Prostate gland (tissue), 2 donors: Measurements from ENCODE around the gene INKA1. TPM values are rescaled to one million over a fixed set of nuclear protein-coding genes. Genes with fewer than 3 reads are reported as not detected.

Experiments used
- DNase-seq: peaks from one replicate; pipeline ENCODE4 v3.0.0-alpha.2; 2019; ENCODE audit warnings: low spot score
- H3K27ac ChIP-seq, 2 donors: fragments of 200-600 bp; sonication (generic); 2 replicates each; pipeline ENCODE4 v1.5.1; 2017 to 2019
- H3K27me3 ChIP-seq: fragments of 200-600 bp; sonication (generic); replicated peaks from 2 replicates; pipeline ENCODE4 v1.5.1; 2019; ENCODE audit not compliant: insufficient read depth
- H3K36me3 ChIP-seq, 2 donors: fragments of 200-600 bp; sonication (generic); 1 replicate in 1 of 2; 2 replicates in 1 of 2; pipeline versions ENCODE4 v1.5.1 to v1.8.1; 2017 to 2019
- H3K4me1 ChIP-seq: fragments of 200-600 bp; sonication (generic); replicated peaks from 2 replicates; pipeline ENCODE4 v1.5.1; 2019
- H3K4me3 ChIP-seq, 2 donors: fragments of 200-600 bp; sonication (generic); 2 replicates each; pipeline ENCODE4 v1.5.1; 2017 to 2019
- H3K9me3 ChIP-seq: fragments of 200-600 bp; sonication (generic); 2 replicates; pipeline ENCODE4 v1.5.1; 2017
- CTCF ChIP-seq, 4 experiments: fragments of 200-600 bp in 2 of 4; fragments of 450-650 bp in 2 of 4; sonication (generic) in 2 of 4; IDR thresholded peaks; 1 replicate in 3 of 4; 2 replicates in 1 of 4; pipeline ENCODE4 v1.5.1; 2016 to 2019; ENCODE audit warnings: antibody characterized with exemption in 4 of 4, mild to moderate bottlenecking in 2 of 4, moderate library complexity in 2 of 4
- POLR2A ChIP-seq: fragments of 450-650 bp; IDR thresholded peaks from one replicate; pipeline ENCODE4 v1.6.1; 2016; ENCODE audit warnings: antibody characterized with exemption, mild to moderate bottlenecking
- POLR2AphosphoS5 ChIP-seq: sonication (generic); formaldehyde crosslinking; IDR thresholded peaks from one replicate; pipeline ENCODE4 v1.6.1; 2017; ENCODE audit warnings: antibody characterized with exemption
- WGBS: methylation state at CpG from one replicate; pipeline ENCODE4 v1.1.5; 2018; 5-methylcytosine and 5-hydroxymethylcytosine counted together
- intact Hi-C: fragments of 100-400 bp; cut with DNase I; formaldehyde crosslinking; loops from one replicate; pipeline ENCODE4 v1.14.2; 2022
- total RNA-seq, 2 donors: library from RNA; depleted of rRNA; stranded (reverse); fragments of >200 nt; gene quantifications; one replicate each; pipeline ENCODE4 v1.1.0, GENCODE V29; 2016

The INKA1 gene
- total RNA-seq, 2 donors from 2014 or later: 4.0 to 8.1 TPM

GRCh38 chr3:49792371-49793150, 10.5 kb upstream of the INKA1 start:
- no peaks in the 10 kb centered on the region for H3K9me3 ChIP-seq
- TF ChIP-seq POLR2A (no peak), CTCF (IDR thresholded peaks at IDR 0.05) (no peak), POLR2AphosphoS5 (no peak)
- H3K27me3 ChIP-seq: no peaks in the 10 kb centered on the region
- 92% methylated on average over 10 of the region's 10 CpGs for WGBS
- H3K4me1 ChIP-seq: no peaks in the 10 kb centered on the region
- intact Hi-C loops: no loop called here
- H3K27ac ChIP-seq: no peak overlapping the region
- DNase-seq: no peak
- no peak overlapping the region for H3K4me3 ChIP-seq
- H3K36me3 ChIP-seq: no peaks in the 10 kb centered on the region

- intact Hi-C loops: no loop called here
- TF ChIP-seq POLR2A: no peak
- TF ChIP-seq CTCF (IDR thresholded peaks at IDR 0.05): no peak
- no peak for TF ChIP-seq POLR2AphosphoS5
- Histone ChIP-seq H3K36me3 (no peaks in the 10 kb centered on the region), H3K27ac (no peak overlapping the region), H3K4me3 (no peak overlapping the region), H3K9me3 (no peaks in the 10 kb centered on the region), H3K4me1 (no peaks in the 10 kb centered on the region), H3K27me3 (no peaks in the 10 kb centered on the region)
- no peak for DNase-seq
- 98% methylated on average over 13 of the region's 13 CpGs for WGBS
Measured at GRCh38 chr3:49793486-49794085, 9.5 kb upstream of the INKA1 start.

- H3K4me3 ChIP-seq: no peak overlapping the region
Measured at GRCh38 chr3:49794431-49794830, 8.6 kb upstream of the INKA1 start.

GRCh38 chr3:49794926-49795905, 7.8 kb upstream of the INKA1 start:
- H3K4me1 ChIP-seq: no peaks in the 10 kb centered on the region
- no peak overlapping the region for H3K27ac ChIP-seq
- H3K4me3 ChIP-seq: no peak overlapping the region
- no peaks in the 10 kb centered on the region for H3K27me3 ChIP-seq
- intact Hi-C loops: no loop called here
- no peak for DNase-seq
- TF ChIP-seq CTCF (IDR thresholded peaks at IDR 0.05) (no peak), POLR2AphosphoS5 (no peak), POLR2A (no peak)
- no peaks in the 10 kb centered on the region for H3K9me3 ChIP-seq
- no peaks in the 10 kb centered on the region for H3K36me3 ChIP-seq
- 83% methylated on average over 21 of the region's 24 CpGs for WGBS

More at GRCh38 chr3:49794431-49794830, 8.6 kb upstream of the INKA1 start:
- DNase-seq: no peak
- no peaks in the 10 kb centered on the region for H3K27me3 ChIP-seq
- 86% methylated on average over 4 of the region's 4 CpGs for WGBS
- no peak overlapping the region for H3K27ac ChIP-seq
- no peaks in the 10 kb centered on the region for H3K36me3 ChIP-seq
- no peaks in the 10 kb centered on the region for H3K9me3 ChIP-seq
- intact Hi-C loops: no loop called here
- TF ChIP-seq POLR2A: no peak
- TF ChIP-seq POLR2AphosphoS5: no peak
- no peak for TF ChIP-seq CTCF (IDR thresholded peaks at IDR 0.05)
- no peaks in the 10 kb centered on the region for H3K4me1 ChIP-seq
